ENCODE measurements around the gene UNC13B. TPM values are rescaled to one million over a fixed set of nuclear protein-coding genes. Genes with fewer than 3 reads are reported as not detected.
A peak's percentile ranks its signal among the peaks of the same experiment; 100 is the strongest.

The UNC13B gene
- total RNA-seq, 1 experiment from 2014 or later = 17.2 TPM

GRCh38 chr9:35324966-35325365 is 163.2 kb downstream of the UNC13B start:
- no peak for DNase-seq (ENCODE audit: low read depth)

DNA sequence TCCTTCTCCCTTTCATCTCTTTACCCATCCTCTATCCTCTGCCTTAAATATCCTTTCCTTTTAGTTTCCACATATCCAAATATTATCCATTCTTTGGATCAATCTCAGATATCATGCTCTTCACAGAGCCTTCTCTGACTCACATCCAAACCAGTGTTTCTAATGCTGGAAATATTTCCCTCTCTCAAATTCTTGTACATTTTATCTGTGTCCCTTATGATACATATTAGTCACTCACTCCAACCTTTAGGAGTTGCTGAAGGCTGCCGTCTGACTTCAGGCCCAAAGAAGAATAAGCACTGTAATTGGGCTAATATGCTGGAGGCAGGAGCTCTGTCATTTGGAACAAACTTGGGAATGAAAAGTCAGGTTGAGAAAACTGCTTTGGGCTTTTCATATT is 171.7 kb downstream of the UNC13B start:
- peak; percentile 13 for DNase-seq (ENCODE audit: low read depth)

DNA sequence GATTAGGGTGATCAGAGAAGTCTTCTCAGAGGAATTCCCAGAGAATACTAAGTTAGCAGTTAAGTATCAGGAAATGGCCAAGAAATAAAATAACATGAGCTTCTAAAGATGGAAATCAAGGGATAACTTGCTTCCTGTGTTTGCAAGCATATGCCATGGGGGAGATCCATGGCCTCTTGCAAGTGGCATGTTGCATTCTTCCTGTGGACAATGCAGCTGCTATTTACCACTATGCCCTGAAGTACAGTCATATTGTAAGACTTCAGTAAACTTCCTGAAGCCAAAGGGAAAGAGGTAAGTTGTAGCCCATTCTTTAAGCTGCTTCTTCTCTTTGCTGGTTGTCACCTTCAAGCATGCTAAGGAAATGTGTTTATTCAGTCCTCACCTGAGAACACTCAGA is 173.4 kb downstream of the UNC13B start:
- no peak for DNase-seq (ENCODE audit: low read depth)

DNA sequence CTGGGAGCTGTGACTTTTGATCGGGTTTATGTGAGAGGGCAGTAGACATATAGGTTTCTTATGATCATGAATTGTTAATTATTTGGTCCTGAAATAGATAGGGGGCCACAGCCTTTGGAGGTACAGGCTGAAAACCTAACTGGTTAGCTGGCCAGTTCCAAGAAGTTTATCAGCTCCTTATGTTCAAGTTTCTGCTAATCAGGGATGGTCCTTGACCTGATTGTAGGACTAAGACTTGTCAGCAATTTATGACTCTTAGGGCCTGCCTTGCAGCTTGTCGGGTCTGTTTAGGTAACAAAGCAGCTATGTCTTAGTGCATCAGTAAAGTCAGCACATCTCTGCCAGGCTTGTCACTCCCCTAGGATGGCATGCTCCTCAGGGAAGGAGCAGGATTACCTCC is 176.3 kb downstream of the UNC13B start:
- DNase-seq (ENCODE audit: low read depth) = no peak

GRCh38 chr9:35338561-35339274 is 176.9 kb downstream of the UNC13B start:
- no peak for DNase-seq (ENCODE audit: low read depth)

- no peak for DNase-seq (ENCODE audit: low read depth)
These were observed 178.2 kb downstream of the UNC13B start for GRCh38 chr9:35340046-35340445.

- DNase-seq (ENCODE audit: low read depth) = no peak
These were observed 179.2 kb downstream of the UNC13B start for GRCh38 chr9:35341021-35341420.

- DNase-seq (ENCODE audit: low read depth) = peak; percentile 49
These were observed 179.8 kb downstream of the UNC13B start for GRCh38 chr9:35341585-35341984.

- DNase-seq (ENCODE audit: low read depth) = no peak
These were observed 180.6 kb downstream of the UNC13B start for GRCh38 chr9:35342221-35342958.

DNA sequence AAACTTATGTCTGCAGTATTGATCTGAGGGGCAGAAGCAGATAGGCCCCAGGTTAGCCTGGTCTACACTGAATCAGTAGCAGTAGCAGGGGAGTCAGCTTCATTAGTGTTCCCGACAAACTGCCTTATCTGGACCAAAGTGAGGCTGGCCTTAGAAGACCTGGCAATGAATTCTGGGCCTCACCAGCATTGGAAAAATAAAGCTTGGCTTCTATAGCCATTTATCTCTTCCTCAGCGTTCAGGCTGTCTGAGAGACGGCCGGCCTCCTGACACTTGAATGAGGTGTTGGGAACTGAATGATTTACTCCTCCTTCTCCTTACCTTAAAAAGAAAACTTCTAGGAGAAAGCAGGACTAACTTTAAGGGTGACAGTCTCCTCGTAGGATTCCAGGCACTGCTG is 186.3 kb downstream of the UNC13B start:
- no peak for DNase-seq (ENCODE audit: low read depth)

GRCh38 chr9:35349287-35349990 is 187.6 kb downstream of the UNC13B start:
- no peak for DNase-seq (ENCODE audit: low read depth)

DNA sequence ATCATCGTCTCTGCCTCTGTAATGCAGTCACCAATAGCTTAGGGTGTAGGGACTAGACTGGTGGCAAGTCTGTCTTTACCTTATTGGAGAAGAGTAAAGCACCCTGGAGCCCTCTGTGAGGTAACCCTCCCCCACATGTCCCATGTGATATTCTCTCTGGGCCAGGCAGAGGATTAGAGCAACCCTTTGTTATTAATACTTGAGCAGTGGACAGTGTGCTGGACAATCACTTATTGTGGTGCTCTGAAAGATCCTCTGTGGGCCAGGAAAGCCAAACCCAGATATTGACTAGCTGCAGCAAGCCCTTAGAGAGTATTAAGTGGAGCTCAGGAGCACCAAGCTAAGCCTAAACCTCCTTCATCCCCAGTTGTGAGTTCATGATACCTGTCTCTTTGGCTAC is 188.4 kb downstream of the UNC13B start:
- DNase-seq (ENCODE audit: low read depth) = no peak

GRCh38 chr9:35350827-35351549 is 189.2 kb downstream of the UNC13B start:
- DNase-seq (ENCODE audit: low read depth) = no peak

GRCh38 chr9:35353731-35354365 is 192.0 kb downstream of the UNC13B start:
- DNase-seq (ENCODE audit: low read depth) = no peak

DNA sequence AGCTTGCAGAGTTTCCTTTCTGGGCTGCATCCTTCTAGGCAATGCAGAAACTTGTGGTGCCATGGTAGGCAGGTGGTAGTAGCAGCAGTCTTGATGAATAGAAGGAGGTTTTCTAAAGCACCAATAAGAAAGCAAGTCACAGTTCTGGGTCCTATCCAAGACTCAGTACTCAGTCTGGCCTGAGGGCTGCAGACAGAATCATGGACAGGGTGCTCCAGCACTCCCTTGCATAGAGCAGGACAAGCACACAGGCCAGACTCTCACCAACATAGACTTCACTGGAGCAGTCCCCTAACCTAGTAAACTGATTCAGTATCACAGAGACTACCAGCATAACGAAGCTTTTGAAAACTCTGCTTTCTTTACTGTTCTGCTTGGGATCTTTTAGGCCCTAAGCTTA is 194.1 kb downstream of the UNC13B start:
- no peak for DNase-seq (ENCODE audit: low read depth)

DNA sequence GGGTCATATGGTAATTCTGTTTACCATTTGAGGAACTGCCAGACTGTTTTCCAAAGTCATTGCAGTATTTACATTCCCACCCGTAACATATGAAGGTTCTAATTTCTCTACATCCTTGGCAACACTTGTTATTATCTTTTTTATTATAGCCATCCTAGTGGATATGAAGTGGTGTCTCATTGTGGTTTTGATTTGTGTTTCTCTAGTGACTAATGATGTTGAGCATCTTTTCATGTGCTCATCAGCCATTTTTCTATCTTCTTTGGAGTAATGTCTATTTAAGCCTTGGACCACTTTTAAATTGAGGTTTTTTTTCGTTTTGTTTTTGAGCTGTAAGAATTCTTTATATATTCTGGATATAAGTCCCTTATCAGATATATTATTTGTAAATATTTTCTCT is 195.3 kb downstream of the UNC13B start:
- no peak for DNase-seq (ENCODE audit: low read depth)

- no peak for DNase-seq (ENCODE audit: low read depth)
These were observed 196.0 kb downstream of the UNC13B start for GRCh38 chr9:35357826-35358225.

- DNase-seq (ENCODE audit: low read depth) = no peak
These were observed 203.2 kb downstream of the UNC13B start for GRCh38 chr9:35364817-35365585.

DNA sequence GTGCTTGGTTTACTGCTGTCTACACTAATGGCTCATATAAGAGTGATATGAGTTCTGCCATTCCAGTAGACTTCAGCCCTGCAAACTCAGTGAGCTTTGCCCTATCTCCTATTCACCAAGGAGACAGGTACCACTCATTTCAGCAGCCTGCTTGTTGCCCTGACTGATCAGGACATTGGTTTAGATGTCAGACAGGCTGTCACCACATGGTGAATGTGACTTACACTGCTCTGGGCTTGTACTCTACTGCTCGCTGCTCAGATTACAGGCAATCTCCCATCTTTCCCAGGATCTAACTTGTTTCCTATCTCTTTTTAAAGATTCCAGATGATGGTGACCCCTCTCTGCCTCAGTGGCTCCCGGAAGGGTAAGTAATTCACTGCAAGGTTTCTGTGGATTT is 204.8 kb downstream of the UNC13B start:
- no peak for DNase-seq (ENCODE audit: low read depth)

DNA sequence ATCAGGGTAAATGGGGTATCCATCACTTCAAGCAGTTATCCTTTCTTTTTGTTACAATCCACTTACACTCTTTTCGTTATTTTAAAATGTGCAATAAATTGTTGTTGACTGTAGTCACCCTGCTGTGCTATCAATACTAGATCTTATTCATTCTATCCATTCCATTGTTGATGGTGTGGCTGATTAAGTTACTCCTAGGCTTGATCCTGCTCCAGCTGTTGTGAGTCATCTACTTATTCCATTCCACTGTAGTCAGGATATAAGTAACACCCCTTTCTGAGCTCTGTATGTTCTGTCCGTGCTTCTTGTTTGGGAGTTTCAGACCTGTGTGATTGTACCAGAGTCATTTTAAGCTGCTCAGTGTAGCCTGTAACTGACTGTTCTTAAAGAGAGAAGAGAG is 205.6 kb downstream of the UNC13B start:
- peak; percentile 82 for DNase-seq (ENCODE audit: low read depth)

- DNase-seq (ENCODE audit: low read depth) = no peak
These were observed 208.4 kb downstream of the UNC13B start for GRCh38 chr9:35370241-35370640.
